Measurements from ENCODE around the gene GNPAT.

Gene GNPAT

DNA sequence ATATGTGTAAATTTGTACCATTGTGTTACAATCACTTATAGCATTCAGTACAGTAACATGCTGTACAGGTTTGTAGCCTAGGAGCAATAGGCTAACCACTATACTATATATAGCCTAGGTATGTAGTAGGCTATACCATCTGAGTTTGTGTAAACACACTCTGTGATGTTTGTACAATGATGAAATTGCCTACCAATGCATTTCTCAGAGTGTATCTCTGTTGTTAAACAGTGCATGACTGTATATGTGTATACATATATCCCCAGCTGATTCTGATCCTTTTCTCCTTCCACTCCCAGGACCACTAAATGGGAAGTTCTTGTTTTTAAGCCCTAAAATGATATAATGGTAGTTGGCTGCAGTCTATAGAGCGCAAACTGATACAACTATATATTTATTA is 7.8 kb downstream of the GNPAT start:
- no peaks in the 10 kb centered on the region for H3K9me3 ChIP-seq (ENCODE audit: control insufficient read depth, insufficient read depth, low read depth, low read length)
- ChIA-PET CTCF (interaction anchor here (0.6 kb wide), 1 partner anchor 10 kb away, joined by 3 read pairs; no protein-coding TSS in a partner anchor), POLR2A (no interaction called here)
- H3K27ac ChIP-seq (ENCODE audit: extremely low read depth, low read depth, low read length), result no peak overlapping the region
- H3K36me3 ChIP-seq (ENCODE audit: control insufficient read depth in 2 of 2, insufficient read depth in 1 of 2, low read length in 2 of 2), result peaks cover 19 to 32% of the 10 kb centered on the region in 2 experiments
- H3K4me3 ChIP-seq (ENCODE audit: low read depth, low read length), result no peak overlapping the region
- TF ChIP-seq, protein P1, sequence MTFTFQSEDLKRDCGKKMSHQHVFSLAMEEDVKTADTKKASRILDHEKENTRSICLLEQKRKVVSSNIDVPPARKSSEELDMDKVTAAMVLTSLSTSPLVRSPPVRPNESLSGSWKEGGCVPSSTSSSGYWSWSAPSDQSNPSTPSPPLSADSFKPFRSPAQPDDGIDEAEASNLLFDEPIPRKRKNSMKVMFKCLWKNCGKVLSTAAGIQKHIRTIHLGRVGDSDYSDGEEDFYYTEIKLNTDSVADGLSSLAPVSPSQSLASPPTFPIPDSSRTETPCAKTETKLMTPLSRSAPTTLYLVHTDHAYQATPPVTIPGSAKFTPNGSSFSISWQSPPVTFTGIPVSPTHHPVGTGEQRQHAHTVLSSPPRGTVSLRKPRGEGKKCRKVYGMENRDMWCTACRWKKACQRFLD (tag by site-specific recombination; IDR thresholded peaks at IDR 0.05), result no peak
- TF ChIP-seq, protein P2, sequence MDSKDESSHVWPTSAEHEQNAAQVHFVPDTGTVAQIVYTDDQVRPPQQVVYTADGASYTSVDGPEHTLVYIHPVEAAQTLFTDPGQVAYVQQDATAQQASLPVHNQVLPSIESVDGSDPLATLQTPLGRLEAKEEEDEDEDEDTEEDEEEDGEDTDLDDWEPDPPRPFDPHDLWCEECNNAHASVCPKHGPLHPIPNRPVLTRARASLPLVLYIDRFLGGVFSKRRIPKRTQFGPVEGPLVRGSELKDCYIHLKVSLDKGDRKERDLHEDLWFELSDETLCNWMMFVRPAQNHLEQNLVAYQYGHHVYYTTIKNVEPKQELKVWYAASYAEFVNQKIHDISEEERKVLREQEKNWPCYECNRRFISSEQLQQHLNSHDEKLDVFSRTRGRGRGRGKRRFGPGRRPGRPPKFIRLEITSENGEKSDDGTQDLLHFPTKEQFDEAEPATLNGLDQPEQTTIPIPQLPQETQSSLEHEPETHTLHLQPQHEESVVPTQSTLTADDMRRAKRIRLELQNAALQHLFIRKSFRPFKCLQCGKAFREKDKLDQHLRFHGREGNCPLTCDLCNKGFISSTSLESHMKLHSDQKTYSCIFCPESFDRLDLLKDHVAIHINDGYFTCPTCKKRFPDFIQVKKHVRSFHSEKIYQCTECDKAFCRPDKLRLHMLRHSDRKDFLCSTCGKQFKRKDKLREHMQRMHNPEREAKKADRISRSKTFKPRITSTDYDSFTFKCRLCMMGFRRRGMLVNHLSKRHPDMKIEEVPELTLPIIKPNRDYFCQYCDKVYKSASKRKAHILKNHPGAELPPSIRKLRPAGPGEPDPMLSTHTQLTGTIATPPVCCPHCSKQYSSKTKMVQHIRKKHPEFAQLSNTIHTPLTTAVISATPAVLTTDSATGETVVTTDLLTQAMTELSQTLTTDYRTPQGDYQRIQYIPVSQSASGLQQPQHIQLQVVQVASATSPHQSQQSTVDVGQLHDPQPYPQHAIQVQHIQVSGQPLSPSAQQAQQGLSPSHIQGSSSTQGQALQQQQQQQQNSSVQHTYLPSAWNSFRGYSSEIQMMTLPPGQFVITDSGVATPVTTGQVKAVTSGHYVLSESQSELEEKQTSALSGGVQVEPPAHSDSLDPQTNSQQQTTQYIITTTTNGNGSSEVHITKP (tag by site-specific recombination; IDR thresholded peaks at IDR 0.05), result peak; percentile 72
- TF ChIP-seq ZNF274 (IDR thresholded peaks at IDR 0.05; ENCODE audit: low read length) (no peak), ZNF274 (tag by site-specific recombination; IDR thresholded peaks at IDR 0.05; ENCODE audit: borderline replicate concordance) (no peak), ZNF514 (tag by site-specific recombination; IDR thresholded peaks at IDR 0.05) (no peak)
- no peaks in the 10 kb centered on the region for H3K4me1 ChIP-seq (ENCODE audit: control insufficient read depth, insufficient read depth, low read length)

DNA sequence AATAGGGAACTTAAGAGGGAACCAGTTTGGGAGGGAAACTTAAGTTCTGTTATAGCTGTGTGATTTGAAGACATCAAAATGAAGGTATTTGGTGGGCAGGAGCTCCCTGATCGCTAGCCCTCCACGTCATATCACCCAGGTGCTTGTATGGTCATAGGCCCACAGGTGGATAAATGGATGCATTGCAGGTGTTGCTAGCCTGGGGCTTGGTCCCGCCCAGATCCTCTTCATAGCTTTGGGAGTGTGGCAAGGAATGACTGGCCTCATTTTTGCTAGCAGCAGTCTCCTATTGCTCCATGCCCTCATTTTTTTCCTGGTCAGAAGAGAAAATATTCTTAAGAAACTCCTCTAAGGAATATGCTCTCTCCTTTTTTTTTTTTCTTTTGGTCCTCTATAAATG is 11.3 kb downstream of the GNPAT start:
- Histone ChIP-seq H3K4me3 (ENCODE audit: low read depth, low read length) (no peak overlapping the region), H3K4me1 (ENCODE audit: control insufficient read depth, insufficient read depth, low read length) (no peaks in the 10 kb centered on the region), H3K36me3 (ENCODE audit: control insufficient read depth in 2 of 2, insufficient read depth in 1 of 2, low read length in 2 of 2) (peaks cover 40 to 51% of the 10 kb centered on the region in 2 experiments), H3K27ac (ENCODE audit: extremely low read depth, low read depth, low read length) (no peak overlapping the region), H3K9me3 (ENCODE audit: control insufficient read depth, insufficient read depth, low read depth, low read length) (no peaks in the 10 kb centered on the region)
- ChIA-PET POLR2A (no interaction called here), CTCF (no interaction called here)
- TF ChIP-seq ZNF529 (tag by site-specific recombination; IDR thresholded peaks at IDR 0.05; ENCODE audit: insufficient replicate concordance) (no peak), ZNF560 (tag by site-specific recombination; IDR thresholded peaks at IDR 0.05; ENCODE audit: borderline replicate concordance) (no peak), ZBTB8A (tag by site-specific recombination; IDR thresholded peaks at IDR 0.05) (no peak), ZXDB (tag by site-specific recombination; IDR thresholded peaks at IDR 0.05) (no peak), ZNF274 (IDR thresholded peaks at IDR 0.05; ENCODE audit: low read length) (no peak), ZNF274 (tag by site-specific recombination; IDR thresholded peaks at IDR 0.05; ENCODE audit: borderline replicate concordance) (no peak), ZFP3 (tag by site-specific recombination; IDR thresholded peaks at IDR 0.05; ENCODE audit: low read depth) (no peak), OVOL3 (tag by site-specific recombination; IDR thresholded peaks at IDR 0.05) (no peak), ZSCAN16 (tag by site-specific recombination; IDR thresholded peaks at IDR 0.05) (no peak), ZNF777 (tag by site-specific recombination; IDR thresholded peaks at IDR 0.05; ENCODE audit: borderline replicate concordance) (no peak), SCRT1 (tag by site-specific recombination; IDR thresholded peaks at IDR 0.05; ENCODE audit: borderline replicate concordance) (no peak), ZNF202 (tag by site-specific recombination; IDR thresholded peaks at IDR 0.05; ENCODE audit: borderline replicate concordance) (no peak), KLF1 (tag by site-specific recombination; IDR thresholded peaks at IDR 0.05) (no peak)
- TF ChIP-seq, protein P3, sequence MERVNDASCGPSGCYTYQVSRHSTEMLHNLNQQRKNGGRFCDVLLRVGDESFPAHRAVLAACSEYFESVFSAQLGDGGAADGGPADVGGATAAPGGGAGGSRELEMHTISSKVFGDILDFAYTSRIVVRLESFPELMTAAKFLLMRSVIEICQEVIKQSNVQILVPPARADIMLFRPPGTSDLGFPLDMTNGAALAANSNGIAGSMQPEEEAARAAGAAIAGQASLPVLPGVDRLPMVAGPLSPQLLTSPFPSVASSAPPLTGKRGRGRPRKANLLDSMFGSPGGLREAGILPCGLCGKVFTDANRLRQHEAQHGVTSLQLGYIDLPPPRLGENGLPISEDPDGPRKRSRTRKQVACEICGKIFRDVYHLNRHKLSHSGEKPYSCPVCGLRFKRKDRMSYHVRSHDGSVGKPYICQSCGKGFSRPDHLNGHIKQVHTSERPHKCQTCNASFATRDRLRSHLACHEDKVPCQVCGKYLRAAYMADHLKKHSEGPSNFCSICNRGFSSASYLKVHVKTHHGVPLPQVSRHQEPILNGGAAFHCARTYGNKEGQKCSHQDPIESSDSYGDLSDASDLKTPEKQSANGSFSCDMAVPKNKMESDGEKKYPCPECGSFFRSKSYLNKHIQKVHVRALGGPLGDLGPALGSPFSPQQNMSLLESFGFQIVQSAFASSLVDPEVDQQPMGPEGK (tag by site-specific recombination; IDR thresholded peaks at IDR 0.05), result no peak
- TF ChIP-seq, protein P4, sequence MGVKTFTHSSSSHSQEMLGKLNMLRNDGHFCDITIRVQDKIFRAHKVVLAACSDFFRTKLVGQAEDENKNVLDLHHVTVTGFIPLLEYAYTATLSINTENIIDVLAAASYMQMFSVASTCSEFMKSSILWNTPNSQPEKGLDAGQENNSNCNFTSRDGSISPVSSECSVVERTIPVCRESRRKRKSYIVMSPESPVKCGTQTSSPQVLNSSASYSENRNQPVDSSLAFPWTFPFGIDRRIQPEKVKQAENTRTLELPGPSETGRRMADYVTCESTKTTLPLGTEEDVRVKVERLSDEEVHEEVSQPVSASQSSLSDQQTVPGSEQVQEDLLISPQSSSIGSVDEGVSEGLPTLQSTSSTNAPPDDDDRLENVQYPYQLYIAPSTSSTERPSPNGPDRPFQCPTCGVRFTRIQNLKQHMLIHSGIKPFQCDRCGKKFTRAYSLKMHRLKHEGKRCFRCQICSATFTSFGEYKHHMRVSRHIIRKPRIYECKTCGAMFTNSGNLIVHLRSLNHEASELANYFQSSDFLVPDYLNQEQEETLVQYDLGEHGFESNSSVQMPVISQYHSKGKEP (tag by site-specific recombination; IDR thresholded peaks at IDR 0.05), result no peak

Measured in HEK293 (cell line).